Measurements from ENCODE around the gene SLC17A1.

- TF ChIP-seq CTCF (IDR thresholded peaks at IDR 0.05; ENCODE audit: low read length) (no peak), EZH2 (optimal IDR thresholded peaks at IDR 0.05; ENCODE audit: low read depth, low read length) (no peak), EZH2phosphoT487 (IDR thresholded peaks at IDR 0.05; ENCODE audit: low read length) (no peak)
Observed at GRCh38 chr6:25815194-25815593, 16.7 kb downstream of the SLC17A1 start.
